ENCODE results near the gene LARGE1. TPM values are rescaled to one million over a fixed set of nuclear protein-coding genes. Genes with fewer than 3 reads are reported as not detected.

LARGE1 gene
- total RNA-seq, 4 donors from 2014 or later, result 11.8 to 33.2 (median 22.6) TPM

DNA sequence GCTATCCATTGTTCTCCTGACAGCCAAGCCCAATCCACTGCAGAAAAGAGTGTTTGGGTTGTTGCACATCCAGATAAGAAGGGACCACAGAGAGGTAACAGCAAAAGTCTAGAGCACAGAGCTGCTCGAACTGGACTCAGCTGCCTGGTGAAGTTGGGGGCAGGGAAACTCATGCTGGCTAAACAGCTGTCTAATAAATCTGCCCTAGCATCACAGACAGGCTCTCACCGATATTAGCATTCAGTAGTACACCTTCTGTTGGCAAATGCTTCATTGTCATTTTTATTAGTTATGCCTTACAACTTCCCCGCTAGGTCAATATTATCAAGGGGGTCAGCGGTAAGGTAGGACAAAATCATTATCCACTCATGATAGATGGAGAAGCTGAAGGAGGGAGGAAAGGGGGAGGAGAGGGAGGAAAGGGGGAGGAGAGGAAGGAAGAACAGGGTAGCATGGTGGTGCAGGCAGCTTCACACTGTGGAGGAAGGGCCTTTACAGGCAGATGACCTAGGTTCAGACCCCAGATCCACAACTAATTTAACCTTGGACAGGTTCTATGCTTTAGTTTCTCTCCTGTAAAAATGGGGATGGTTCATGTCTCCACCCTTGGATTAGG lies 102.7 kb downstream of the LARGE1 start:
- intact Hi-C loops (cut with DNase I; ENCODE audit: low total_unique reads), result no loop called here
- no peak for TF ChIP-seq POLR2A (IDR thresholded peaks at IDR 0.05)
- TF ChIP-seq, protein P1, sequence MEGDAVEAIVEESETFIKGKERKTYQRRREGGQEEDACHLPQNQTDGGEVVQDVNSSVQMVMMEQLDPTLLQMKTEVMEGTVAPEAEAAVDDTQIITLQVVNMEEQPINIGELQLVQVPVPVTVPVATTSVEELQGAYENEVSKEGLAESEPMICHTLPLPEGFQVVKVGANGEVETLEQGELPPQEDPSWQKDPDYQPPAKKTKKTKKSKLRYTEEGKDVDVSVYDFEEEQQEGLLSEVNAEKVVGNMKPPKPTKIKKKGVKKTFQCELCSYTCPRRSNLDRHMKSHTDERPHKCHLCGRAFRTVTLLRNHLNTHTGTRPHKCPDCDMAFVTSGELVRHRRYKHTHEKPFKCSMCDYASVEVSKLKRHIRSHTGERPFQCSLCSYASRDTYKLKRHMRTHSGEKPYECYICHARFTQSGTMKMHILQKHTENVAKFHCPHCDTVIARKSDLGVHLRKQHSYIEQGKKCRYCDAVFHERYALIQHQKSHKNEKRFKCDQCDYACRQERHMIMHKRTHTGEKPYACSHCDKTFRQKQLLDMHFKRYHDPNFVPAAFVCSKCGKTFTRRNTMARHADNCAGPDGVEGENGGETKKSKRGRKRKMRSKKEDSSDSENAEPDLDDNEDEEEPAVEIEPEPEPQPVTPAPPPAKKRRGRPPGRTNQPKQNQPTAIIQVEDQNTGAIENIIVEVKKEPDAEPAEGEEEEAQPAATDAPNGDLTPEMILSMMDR (IDR thresholded peaks at IDR 0.05), result no peak
- no peak overlapping the region for H3K4me3 ChIP-seq (ENCODE audit: low read depth, poor library complexity, severe bottlenecking)
- WGBS, 2 donors, result 83 to 86% methylated on average over 4 of the region's 4 CpGs
- DNase-seq (ENCODE audit: low spot score in 2 of 2), result no peak

DNA sequence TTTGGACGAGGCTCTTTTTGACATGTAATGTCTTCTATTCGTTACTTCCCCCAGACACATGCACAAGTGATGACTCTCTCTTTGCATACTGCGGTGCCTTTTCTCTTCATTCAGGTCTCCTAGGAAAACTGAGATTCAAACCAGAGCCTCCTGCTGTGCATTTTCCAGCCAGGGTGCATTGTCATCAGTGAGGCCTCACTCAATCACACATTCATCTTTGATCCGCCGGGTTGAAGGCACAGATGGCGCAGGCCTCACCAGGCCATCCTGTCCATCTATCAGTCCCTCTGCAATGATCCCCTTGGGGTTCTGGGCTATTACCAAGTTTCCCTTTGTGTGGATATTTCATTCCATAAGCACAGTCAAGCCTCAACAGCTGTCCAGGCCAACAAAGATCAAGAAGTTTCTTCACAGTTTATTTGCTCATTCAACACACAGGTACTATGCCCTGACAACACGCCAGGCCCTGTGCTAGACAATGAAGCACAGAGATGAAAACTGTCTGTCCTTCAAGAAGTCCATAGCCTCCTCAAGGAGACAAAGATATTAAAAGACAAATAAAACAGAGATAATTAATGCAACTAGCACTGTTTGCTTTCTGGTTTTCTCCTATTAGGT lies 107.8 kb downstream of the LARGE1 start:
- 87 to 93% methylated on average over 7 of the region's 7 CpGs for WGBS, 2 donors
- H3K4me3 ChIP-seq (ENCODE audit: low read depth, poor library complexity, severe bottlenecking), result no peak overlapping the region
- intact Hi-C loops (cut with DNase I; ENCODE audit: low total_unique reads), result no loop called here
- DNase-seq (ENCODE audit: low spot score in 2 of 2), result no peak
- TF ChIP-seq POLR2A (IDR thresholded peaks at IDR 0.05), result no peak
- TF ChIP-seq, protein P1 (IDR thresholded peaks at IDR 0.05), result no peak

DNA sequence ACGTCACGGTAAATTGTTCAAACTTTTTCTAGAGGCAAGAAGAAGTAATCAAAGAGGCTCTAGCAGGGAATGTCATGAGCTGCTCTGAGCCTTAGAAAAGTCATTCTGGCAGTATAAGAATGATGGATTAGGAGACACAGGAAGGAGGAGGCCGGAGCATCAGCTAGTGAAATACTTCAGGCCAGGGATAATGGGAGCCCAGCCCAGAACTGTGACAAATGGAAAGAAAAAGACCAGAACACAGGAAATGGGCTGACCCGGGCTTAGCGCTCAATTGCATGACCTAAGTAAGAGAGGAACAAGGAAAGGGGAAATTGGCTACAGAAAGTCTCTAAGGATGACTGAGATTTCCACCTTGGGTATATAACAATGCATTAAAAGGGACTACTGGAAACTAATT lies 108.6 kb downstream of the LARGE1 start:
- TF ChIP-seq POLR2A (IDR thresholded peaks at IDR 0.05), result no peak
- TF ChIP-seq, protein P1 (IDR thresholded peaks at IDR 0.05), result no peak
- WGBS, 2 donors, result 37 to 39% methylated on average over 5 of the region's 5 CpGs
- DNase-seq (ENCODE audit: low spot score in 2 of 2), result peak; percentile 57 to 90
- H3K4me3 ChIP-seq (ENCODE audit: low read depth, poor library complexity, severe bottlenecking), result no peak overlapping the region
- intact Hi-C loops (cut with DNase I; ENCODE audit: low total_unique reads), result no loop called here

DNA sequence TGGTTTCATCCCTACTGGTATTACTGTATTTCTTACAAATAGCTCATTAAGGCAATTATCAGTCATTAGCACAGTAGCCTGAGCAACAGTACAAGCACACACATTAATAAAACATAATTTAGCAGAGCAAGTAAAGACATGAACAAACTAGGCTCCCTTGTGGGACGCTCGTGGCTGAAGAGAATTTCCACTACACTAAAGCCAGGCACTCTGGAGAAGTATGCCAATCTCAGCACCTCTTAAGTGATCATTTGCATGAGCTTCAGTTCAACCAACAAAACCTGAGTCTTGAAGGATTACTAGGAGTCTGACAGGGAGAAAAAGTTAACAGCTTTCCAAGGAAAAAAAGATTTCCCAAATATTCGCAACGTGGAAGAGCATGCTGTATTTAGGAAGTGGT lies 109.1 kb downstream of the LARGE1 start:
- intact Hi-C loops (cut with DNase I; ENCODE audit: low total_unique reads), result no loop called here
- no peak for TF ChIP-seq POLR2A (IDR thresholded peaks at IDR 0.05)
- TF ChIP-seq, protein P1 (IDR thresholded peaks at IDR 0.05), result no peak
- WGBS, 2 donors, result 35 to 39% methylated on average over 4 of the region's 4 CpGs
- DNase-seq (ENCODE audit: low spot score in 2 of 2), result no peak
- H3K4me3 ChIP-seq (ENCODE audit: low read depth, poor library complexity, severe bottlenecking), result no peak overlapping the region

DNA sequence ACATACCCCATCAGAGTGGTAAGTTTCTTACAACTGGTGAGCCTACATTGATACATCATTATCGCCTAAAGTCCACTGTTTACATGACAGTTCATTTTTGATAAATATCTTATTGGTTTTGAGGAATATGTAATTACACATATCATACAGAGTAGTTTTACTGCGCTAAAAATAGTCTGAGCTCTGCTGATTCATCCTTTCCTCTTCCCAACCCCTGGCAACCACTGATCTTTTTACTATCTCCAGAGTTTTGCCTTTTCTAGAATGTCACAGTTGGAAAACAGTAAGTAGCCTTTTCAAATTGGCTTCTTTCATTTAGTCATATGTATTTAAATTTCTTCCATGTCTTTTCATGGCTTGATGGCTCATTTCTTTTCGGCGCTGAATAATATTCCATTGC lies 112.8 kb downstream of the LARGE1 start:
- TF ChIP-seq, protein P1 (IDR thresholded peaks at IDR 0.05), result no peak
- no peak for TF ChIP-seq POLR2A (IDR thresholded peaks at IDR 0.05)
- intact Hi-C loops (cut with DNase I; ENCODE audit: low total_unique reads), result no loop called here
- no peak for DNase-seq (ENCODE audit: low spot score in 2 of 2)
- H3K4me3 ChIP-seq (ENCODE audit: low read depth, poor library complexity, severe bottlenecking), result no peak overlapping the region
- 69 to 78% methylated on average over 4 of the region's 4 CpGs for WGBS, 2 donors
